Activated CD4-positive, alpha-beta T cell treated with anti-CD3 and anti-CD28 coated beads, Interleukin-2, Interleukin-6, amounts not matched to agents 100 ng/mL and 50 ng/mL, durations not matched to agents 16 hours and 8 hours (primary cell): Measurements from ENCODE around the gene USP53.
"Not testable (repeated sequence)": the region's sequence is repeated elsewhere in the genome, so short reads cannot be mapped to it uniquely, and the experiment has no call there.

Experiments used
- DNase-seq: peaks from one replicate; pipeline ENCODE4 v3.0.0-alpha.2; 2020

USP53 gene

DNA sequence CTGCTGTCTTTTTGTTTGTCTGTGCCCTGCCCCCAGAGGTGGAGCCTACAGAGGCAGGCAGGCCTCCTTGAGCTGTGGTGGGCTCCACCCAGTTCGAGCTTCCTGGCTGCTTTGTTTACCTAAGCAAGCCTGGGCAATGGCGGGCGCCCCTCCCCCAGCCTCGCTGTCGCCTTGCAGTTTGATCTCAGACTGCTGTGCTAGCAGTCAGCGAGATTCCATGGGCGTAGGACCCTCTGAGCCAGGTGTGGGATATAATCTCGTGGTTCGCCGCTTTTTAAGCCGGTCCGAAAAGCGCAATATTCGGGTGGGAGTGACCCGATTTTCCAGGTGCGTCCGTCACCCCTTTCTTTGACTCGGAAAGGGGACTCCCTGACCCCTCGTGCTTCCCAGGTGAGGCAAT is 67.0 kb downstream of the USP53 start:
- DNase-seq = not testable (repeated sequence)

DNA sequence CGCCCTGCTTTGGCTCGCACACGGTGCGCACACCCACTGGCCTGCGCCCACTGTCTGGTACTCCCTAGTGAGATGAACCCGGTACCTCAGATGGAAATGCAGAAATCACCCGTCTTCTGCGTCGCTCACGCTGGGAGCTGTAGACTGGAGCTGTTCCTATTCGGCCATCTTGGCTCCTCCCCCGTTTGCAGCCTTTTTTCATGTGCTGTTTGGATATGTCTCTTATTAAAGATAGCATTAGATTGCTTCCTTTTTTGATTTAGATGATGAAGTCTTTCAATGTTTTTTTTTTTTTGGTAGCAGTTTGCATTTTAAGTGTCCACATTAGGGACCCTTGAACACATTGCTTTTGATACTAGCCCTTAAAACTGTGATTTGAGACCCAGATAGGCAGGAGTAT is 67.4 kb downstream of the USP53 start:
- not testable (repeated sequence) for DNase-seq

DNA sequence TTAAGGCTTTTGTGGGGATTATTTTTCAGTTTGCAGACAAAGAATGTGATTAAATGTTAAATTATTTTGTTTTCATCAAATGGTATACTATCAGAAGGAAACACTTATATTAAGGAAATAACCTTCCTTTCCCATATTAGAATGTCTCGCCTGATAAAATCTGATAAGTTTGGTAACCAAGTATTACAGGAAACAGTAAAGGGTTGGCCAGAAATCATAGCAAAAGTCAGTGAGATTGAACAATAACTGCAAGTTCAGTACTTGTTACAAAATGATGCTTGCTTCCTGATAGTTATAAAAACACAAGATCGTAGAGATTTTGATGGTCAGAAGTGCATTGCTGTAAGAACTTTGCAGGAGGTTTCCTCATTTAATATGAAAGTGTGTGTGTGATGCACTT is 68.9 kb downstream of the USP53 start:
- no peak for DNase-seq

DNA sequence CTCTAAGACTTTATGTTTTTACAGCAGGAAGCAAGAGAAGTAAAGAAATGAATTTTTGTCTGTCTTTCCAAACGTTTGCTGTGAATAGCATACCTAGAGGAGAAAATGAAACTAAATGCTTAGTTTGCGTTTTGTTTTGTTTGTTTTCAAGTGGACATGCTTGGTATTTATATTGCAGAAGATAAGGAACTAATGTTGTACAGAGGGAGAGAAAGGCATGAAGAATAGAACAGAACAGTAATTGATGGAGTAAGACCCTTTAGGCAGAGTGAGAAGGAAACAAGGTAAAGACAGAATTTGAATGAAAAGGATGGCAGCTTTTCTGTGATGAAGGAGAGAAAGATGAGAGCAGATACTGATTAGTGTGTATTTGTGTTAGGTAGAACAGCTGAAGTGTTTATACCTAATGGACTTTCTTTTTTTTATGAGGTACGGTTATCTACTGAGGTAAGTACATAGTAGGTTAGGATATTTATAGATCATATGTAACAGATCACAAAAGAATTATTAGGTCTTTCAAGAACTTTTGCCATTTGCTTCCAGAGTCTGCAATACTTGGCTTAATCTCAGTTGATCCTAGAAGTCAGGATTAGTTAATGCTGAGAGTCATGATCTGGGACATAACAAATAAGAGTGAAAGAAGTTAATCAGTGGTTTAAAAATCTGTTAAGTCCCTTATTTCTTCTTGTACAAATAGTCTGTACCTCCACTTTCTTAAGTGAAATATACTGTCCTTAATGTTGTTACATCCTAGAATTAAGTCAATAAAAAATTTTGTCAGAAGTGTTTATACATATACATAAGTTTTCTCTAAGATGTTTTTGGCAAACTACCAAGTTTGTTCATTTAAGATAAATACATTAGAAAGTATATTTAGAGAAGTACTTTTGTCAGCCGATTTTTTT is 72.6 kb downstream of the USP53 start:
- DNase-seq = peak; percentile 13

DNA sequence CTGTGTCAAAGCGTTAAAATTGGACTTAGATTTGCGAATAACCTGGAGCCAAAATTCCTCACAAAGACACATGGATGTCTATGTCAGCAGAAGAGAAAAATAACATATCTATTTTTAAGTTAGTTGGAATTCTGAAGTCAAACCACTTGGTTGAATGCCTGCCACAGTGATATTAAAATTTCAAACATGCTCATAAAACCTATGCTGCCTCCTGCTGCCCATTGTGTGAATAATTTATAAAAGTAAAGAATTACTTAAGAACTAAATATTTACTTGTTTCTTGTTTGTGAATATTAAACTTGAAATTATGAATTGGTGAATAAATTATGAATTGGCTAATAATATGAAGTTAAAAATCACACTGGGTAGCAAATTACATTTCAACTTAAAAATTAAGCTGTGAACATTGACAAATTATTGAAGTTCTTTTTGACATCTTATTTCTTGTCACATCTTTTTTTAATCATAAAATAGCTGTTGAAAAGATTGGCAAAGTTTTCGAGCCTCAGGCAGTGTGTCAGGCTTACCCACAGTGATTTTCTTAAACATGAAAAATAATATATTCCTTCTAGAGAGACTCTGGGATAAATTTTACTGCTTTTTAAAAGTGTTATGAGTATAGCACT is 74.0 kb downstream of the USP53 start:
- peak; percentile 40 for DNase-seq

DNA sequence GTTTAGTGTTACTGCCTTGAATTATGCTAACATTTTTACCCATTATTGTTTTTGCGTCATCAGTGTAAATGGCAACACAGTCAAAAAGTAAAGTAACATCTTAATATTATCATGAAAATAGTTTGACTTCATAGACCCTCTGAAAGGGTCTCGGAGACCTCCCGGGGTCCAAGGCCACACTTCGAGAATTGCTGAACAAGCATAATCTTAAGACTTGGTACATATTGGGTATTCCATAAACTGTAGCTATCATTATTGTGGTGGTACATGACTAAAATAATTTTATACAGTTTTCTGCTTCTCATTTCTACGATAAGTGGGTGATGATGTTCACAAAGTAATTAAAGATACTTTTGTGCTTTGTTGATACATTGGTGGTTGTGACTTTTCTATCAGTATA is 76.8 kb downstream of the USP53 start:
- DNase-seq = no peak

DNA sequence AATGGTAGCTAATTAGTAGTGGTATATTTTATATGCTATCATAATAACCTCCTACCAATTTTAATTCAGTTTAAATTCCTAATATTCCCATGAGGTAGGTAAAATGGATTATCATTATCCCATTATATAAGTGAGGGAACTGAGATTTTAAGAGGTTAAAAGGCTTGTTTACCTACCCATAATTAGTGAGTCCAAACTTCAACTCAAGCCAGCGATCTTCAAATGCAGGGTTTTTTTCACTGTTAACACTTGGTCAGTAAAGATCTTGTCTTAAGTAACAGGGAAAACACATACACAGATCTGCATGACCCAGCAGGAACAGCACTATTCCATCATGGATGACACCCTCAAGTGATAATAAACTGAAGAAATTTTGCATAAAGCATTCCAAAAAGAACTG is 78.1 kb downstream of the USP53 start:
- no peak for DNase-seq

DNA sequence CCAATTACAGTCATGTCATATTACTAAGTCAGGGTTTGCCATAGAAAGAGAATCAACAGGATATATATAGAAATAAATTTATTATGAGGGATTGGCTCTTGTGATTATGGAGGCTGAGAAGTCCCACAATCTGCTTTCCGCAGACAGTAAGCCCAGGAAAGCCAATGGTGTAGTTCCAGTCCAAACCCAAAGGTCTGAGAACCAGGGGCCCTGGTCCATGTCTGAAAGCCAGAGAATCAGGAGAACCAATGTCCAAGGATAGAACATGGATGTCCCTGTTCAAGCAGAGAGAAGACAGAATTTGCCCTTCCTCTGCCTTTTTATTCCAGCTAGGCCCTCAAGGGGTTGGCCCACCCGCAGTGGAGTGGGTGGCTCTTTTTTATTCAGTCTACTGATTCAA is 83.8 kb downstream of the USP53 start:
- no peak for DNase-seq

DNA sequence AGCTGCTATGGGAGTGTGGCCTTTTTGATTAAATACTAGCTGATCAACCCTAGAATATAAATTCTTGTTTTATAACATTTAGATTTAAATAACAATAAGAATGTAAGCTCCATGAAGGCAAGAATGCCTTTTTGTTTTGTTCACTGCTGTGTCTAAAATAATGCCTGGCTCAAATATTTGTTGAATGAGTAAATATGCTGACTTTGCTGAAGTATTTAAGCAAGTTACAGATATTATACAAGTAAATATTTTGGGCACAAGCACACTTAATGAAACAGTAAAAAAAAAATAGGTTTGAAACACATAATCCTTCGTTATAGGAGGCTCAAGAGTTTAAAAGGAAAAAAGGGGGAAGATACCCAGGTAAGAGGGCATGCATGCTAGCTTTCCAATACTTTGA is 85.3 kb downstream of the USP53 start:
- DNase-seq = no peak

DNA sequence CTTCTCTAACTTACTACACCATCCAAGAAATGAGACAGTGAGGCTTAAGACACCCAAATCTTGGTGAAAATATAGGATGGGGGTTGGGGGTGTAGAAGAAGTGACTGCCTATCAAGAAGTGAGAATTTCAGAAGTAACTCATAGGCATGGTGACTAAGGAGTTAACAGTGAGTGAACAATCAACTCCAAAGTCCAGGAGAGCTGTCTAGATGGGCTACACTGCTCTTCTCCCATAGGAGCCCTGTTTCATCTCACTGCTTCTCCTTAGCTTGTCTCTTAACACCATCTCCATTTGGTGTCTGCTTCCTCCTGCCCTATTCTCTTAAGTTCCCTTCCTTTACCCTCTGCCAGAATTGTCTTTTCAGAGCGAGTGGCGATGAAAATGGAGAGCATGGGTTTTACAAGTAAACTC is 86.8 kb downstream of the USP53 start:
- DNase-seq = peak; percentile 21

DNA sequence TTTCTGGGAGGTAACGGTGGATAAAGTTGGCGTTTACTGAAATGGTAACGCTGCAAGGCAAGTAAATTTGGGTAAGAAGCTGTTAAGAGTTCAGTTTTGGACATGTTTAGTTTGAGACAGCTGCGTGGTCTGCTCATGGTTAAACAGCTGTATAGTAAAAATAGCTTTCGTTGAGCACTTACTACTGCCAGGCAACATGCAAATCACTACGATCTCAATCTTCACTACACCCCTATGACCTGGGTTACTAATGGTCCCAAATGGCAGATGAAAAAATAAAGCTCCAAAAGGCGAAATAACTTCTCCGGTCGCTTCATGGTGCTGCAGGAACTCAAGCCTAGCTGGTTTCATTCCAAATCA is 87.2 kb downstream of the USP53 start:
- no peak for DNase-seq

DNA sequence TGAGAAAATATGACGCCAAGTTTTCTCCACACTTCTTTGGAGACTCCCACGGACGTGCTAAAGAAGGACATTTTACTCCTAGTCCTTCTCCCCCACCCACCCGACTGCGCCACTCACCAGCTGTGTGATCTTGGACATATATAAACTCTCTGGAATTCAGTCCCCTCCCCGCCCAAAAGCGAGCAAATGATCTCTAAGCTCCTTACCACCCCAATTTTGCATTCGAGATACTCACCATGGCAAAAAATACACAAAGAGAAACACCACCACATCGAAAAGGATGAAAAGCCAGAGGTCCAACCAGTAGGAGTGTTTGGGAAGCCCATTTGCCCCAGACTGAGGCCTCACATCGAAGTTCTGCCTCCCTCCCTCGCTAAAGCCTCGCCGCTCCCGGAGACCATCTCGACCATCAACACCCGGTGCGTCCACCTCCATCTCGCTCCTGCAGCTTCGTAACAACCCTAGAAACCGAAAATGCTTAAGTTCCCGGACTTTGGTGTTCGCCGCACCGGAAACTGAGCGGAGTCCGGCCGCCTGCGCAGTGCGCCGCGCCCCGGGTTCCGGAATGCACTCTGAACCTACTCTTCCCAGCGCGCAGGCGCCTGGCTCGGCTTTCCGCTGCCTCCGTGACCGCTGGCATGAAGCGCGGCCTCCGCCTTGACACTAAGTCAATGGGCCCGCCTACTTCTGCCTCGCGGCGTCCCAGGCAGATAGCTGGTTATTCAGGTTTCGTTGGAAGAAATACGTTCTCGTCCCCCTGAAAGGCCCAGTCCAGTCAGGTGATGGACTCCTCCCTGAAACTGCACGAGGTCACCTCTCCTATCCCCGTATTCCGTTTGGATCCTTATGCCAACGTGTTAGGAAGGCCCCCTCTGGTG is 87.8 kb downstream of the USP53 start:
- DNase-seq = peak; percentile 96

DNA sequence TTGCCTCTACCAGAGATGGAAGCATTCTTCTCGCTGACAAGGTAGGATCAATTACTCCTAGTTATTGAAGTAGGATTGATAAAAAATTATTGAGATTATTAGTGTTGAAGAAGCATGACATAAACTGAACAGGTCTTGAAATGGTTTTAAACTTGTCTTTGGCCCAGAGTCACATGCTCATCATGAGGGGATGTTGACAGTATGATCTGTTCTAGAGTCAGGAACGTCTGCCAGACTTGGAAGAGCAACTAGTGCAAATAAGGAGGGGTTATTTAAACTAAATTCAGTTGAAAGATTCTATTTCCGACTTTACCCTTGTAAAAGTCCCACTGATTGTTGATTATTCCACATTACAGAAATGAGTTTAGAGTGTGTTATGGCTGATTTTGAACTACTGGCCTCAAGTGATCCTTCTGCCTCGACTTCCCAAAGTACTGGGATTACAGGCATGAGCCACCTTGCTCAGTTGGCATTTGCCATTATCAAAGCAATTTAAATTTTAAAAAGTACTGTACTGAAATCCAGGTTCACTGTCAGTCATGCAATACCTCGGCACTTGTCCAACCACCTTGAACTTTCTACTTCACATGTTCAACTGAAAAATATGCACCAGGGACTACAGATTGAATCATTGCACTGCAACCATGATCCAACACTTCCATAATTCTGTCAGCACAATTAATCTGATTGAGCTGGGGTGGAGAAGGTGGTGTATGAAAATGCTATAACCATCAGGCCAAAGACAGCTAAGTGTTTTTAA is 89.7 kb downstream of the USP53 start:
- DNase-seq = no peak

DNA sequence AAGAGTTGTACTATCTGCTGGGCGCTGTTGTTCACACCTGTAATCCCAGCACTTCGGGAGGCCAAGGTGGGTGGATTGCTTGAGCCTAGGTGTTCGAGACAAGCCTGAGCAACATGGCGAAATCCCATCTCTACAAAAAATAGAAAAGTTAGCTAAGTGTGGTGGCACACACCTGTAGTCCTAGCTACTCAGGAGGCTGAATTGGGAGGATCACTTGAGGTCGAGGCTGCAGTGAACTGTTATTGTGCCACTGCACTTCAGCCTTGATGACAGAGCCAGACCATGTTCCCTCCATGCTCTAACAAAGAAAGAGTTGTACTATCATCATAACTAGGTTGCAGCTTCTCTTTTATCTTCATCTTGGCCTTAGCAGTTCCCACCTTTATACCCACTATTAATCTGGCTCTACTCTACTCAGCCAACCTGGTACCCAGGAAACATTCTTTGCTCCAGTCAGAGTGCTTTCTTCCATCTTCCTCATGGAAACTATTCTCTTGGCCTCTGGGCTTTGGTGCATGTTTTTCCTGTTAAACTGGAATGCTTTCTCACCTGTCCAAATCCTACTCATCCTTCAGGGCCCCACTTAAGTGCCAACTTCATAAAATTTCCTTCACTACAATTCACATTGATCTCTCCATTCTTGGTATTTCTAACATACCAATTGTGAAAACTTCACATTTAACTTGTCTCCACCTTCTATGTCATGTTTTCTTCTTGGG is 91.2 kb downstream of the USP53 start:
- no peak for DNase-seq

DNA sequence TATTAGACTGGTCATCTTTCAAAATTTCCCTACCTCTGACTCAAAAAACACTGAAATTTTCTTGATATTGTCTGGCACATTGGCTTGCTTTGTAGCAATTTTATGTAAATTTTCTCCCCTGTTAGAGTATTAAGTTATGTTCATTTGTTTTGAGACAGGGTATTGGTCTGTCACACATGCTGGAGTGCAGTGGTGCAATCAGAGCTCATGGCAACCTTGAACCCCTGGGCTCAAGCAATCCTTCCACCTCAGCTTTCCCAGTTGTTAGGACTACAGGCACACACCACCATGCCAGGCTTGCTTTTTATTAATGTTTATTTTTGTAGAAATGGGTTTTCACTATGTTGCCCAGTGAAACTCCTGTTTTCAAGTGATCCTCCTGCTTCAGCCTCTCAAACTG is 91.9 kb downstream of the USP53 start:
- DNase-seq = no peak

DNA sequence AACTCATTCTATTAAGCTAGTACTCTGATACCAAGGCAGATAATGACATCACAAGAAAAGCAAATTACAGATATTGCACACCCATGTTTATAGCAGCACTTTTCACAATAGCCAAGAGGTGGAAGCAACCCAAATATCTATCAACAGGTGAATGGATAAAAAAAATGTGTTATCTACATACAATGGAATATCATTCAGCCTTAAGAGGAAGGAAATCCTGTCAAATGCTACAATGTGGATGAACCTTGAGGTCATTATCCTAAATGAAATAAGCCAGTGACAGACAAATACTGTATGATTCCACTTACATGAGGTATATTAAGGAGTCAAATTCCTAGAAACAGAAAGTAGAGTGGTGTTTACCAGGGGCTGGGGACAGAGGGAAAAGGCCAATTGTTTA is 95.1 kb downstream of the USP53 start:
- DNase-seq = no peak

DNA sequence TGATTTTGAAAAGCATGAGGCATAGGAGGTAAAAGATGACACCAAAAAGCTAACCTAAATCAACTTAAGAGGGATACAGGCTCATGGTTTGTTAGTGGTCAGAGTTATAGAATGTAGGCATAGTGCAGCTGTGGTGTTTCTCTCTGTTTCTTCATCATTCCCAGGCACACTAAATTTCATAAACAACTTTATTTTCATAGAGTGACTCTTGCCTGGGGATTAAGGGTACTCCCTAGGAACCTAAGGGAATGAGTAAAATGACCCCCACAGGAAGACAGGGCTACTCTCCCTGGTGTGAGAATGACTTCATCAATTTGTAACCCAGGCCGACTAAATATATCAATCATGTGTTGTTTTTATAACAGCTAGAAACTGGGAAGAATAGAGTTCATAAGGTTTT is 98.3 kb downstream of the USP53 start:
- no peak for DNase-seq

DNA sequence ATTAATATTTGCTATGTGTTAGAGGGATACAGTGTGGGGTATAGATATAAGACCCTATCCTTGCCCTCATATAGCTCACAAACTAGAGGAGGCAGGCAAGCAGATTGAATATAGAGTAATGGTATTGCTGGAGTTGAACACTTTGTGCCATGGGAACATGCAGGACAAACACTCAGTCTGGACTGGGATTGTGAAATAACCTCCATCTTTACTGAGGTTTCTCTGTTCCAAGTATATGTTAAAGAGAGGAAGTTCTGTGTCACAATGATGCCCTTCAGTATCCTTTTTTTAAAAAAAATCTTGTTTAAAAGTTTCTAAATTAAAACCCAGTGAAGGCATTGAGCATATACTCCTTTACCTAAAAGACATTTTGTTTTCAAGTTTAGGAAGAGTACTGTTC is 100.7 kb downstream of the USP53 start:
- no peak for DNase-seq

DNA sequence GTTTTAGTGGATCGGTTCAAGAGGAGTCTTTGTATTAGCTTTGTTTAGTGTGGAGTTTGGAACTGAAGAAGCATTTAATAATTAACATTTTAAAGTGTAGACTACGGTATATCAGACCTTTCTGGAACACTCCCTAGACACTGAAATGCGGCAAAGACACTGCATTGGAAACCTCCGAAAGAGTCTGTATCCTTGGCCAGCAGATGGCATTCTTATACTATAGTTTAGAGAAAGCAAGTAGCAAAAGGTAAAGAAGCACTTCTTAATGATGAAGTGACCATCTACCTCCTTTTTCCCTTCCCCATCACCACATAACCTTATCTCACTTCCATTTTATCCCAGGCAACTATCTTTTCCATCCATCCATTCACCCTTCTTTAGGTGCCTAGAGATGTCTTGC is 101.8 kb downstream of the USP53 start:
- peak; percentile 37 for DNase-seq

DNA sequence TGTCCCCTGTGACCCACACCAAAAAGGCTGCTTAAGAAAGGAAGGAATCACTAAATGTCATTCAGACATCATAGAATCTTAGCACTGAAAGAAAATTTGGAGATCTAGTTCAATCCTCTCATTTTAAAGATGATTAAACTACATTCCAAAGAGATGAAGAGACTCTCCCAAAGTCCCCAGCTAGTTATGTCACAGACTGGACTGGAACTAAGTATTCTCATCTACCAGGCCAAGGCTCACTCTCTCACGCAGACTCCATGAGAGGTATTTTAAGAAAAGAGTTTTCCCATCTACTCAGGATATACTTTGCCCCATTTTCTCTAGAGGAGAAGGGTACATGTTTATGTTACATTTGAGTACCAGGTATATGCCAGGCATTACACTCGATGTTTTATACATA is 102.5 kb downstream of the USP53 start:
- DNase-seq = no peak

DNA sequence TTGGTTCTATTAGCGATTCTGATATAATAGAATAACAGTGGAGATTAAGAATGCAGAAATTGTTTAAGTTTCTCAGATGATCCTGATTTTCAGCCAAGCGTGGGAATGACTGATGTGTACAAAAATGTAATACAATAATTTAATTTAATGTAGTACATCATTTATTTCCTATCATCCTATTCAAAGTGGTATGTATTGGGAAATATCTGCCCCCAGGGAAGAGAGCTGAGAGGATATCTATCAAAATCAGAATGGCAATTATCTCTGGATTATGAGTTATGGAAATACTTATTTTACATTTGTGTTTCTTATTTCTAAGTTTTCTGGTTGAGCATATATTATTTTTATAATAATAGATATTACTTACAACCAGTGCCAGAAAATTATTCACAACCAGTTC is 105.5 kb downstream of the USP53 start:
- DNase-seq = no peak
